Germinal center (tissue), 1 donor: ENCODE data around the gene ZNRF2.
"Not testable (repeated sequence)": the region's sequence is repeated elsewhere in the genome, so short reads cannot be mapped to it uniquely, and the experiment has no call there.

Experiments
- DNase-seq: peaks from one replicate; pipeline ENCODE4 v3.0.0; 2012; ENCODE audit warnings: mixed read lengths, low spot score

The ZNRF2 gene

DNA sequence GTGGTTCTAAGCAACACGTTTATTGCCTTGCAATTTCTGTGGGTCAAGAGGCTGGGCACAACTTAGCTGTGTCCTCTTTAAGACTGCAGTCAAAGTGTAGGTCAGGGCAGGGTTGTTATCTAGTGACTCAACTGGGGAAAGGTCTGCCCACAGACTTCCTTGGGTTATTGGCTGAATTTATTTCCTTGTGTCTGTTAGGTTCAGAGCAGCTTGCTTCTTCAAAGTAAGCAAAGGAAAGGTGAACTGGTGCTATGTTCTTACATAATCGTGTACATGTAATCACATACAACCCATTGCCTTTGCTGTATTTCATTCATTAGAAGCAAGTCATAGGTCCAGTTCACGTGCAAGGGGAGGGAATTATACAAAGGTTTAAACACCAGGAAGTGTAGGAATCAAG is 5.9 kb downstream of the ZNRF2 start:
- DNase-seq, result not testable (repeated sequence)

DNA sequence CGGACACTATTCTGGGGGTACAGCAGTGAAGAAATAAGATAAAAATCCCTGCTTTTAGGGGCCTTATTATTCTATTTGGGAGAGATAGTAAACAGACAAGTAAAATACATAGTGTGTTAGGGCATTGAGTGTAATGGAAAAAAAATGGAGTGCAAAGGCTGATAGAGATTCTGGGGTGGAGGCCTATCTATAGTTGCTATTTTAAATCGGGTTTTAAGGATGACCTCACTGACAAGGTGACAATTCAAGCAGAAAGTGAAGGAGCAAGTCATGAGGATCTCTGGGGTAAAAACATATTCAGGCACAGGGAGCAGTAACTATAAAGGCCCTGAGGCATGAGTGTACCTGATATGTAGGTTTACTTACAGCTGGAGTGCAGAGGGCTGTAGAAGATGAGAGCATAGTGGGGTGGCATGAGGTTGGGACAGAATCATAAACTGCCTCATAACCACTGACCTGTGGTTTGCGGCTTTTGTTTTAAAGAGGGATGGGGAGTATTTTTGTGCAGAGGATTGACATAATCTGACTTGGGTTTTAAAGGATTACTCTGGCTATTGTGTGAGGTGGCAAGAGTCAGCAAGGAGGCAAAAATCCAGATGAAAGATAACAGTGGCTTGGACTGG is 8.1 kb downstream of the ZNRF2 start:
- DNase-seq, result not testable (repeated sequence)

DNA sequence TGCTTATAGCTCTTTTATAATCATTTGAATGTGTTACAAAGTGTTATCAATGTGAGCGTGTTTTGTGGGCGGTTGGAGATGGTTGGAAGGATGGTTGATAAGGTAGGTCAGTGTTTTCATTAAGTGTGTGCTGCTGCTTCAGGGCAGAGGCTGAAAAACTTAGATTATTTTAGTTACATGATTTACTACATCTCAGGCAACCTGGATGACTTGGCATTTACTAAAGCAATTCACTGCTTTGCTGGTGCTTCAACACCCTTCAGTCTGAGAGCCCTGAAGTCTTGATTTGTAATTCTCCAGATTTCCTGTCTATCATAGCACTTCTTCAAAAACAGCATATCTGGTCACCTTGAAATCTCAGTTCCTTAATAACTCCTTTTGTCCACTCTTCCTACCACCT is 11.9 kb downstream of the ZNRF2 start:
- not testable (repeated sequence) for DNase-seq

DNA sequence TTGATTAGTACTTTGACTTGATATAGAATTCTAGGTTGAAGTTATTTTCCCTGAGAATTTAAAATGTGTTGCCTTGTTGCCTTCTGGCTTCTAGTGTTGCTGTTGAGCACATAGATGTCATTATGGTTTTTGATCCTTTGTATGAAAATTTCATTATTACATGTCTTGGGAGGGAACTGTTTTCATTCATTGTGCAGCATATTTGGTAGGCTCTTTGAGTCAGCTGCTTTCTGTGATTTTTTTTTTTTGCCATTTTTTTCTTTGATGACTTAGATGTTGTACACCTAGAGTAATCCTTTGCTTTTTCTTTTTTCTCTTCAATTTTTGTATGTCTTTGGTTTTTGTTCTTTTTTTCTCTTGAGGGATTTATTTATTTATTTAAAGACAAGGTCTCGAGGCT is 13.1 kb downstream of the ZNRF2 start:
- not testable (repeated sequence) for DNase-seq

DNA sequence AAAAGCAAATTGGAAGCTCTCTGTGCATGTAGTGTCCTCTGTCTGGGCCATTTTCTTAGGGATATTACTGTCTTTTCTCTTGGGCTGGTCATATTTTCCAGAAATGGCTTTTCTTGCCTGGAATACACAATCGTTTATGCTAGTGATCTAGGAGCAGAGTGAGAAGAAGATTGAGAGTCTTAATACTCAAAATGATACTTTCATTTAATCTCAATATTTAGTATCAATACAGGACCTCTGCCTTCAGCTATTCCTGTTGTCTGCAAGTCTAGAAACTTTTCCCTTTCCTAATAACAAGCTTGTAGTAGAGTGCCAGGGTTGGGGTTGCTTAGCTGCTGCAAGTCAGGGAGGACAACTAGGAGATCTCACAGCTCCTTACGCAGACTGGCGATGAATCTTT is 14.0 kb downstream of the ZNRF2 start:
- not testable (repeated sequence) for DNase-seq

DNA sequence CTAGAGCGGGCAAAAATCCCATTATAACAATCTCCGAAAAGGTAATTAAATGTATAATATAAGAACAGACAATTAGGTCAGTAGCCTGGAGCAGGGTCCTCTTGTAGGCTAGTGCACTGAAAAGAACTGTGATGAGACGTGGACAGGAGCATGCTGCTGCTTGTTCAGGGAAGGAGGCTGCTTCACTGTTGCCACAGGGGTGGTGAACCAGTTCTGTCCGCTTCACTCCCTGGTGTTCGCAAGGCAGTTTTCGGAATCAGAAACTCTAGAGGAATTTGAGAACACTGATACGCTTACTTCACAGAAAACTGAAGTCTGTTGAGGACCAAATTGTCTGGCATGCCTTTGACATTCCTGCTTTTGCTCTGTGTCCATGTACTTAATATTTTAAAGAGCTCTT is 17.4 kb downstream of the ZNRF2 start:
- no peak for DNase-seq

DNA sequence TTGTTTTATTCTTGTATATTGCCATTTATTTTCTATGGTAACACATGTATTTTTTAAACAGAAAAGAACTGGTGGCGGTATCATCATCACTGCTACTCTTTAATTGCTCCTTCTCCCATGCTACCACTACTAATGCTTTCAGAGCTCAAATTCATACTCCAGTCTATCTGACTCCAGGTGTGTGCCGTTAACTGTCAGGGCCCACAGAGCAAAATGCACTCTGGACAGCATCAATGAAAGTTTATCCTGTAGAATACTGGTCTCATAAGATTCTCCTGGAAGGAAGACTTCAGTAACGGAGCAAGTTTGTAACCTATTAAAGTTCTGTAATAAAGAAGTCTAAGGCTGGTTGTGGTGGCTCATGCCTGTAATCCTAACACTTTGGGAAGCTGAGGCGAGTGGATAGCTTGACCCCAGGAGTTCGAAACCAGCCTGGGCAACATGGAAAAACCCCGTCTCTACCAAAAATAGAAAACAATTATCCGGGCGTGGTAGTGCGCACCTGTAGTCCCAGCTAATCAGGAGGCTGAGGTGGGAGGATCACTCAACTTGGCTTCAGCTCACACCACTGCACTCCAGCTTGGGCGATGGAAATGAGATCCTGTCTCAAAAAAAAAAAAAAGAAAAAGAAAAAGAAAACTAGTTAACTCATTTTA is 18.4 kb downstream of the ZNRF2 start:
- no peak for DNase-seq

DNA sequence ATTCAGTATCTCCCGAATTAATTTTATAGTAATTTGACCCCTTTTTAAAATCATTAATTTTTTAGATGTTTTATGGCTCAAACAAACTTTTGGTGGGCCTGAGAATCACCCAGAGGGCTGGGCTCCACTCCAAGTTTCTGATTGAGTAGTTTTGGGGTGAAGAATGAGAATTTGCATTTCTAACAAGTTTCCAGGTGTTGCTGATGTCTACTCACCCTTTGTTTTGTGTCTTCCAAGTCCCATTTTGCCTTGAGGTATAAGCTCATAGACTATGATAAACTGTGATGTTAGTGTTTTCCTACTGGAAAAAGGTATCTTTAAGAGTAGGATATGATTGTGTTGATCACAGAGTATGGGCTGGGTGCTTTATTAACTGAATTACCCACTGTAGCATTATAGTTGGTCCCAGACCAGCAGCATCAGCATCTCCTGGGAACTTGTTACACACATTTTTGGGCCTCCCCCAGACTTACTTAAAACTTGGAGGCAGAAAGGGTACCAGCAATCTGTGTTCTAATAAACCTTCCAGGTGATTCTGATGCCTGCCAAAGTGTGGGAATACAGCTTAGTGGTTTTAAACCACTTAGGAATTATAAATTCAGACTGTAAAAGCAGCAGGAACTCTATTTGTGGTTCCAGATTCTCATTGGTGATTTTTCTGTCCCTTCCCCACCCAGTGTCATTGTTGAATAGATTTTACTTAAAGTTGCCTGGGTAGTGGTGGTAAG is 19.1 kb downstream of the ZNRF2 start:
- DNase-seq, result no peak

DNA sequence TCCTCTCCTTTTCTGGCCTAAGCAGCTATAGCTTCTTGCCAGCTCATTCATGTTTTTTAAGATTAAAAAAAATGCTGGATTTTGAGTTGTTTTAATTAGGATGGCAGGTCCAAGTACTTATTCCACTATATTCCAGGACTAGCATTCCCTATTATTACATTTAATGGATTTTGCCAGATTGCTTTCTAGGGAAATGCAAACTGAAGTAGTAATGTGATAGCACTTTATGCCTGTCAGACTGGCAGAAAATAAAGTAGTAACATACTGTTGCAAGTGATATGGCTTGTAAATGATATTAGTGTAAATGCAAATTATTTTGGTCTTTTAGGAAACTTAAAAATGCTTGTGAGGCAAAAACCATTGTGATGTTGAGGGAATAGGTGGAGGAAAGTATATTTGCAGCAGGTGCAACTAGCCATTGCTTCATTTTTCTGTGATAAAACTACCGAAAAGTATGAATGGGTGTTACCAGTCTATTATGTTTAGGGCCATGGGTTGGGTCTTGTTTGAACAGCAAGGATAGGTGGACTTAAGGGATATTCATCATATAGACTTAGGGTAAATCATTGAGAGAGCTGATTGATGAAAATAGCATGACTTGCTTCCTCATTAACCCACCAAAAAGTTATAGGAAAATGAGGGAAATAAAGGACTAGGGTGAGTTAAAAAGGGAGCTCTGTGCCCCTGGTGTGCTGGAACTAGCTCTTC is 19.9 kb downstream of the ZNRF2 start:
- no peak for DNase-seq

DNA sequence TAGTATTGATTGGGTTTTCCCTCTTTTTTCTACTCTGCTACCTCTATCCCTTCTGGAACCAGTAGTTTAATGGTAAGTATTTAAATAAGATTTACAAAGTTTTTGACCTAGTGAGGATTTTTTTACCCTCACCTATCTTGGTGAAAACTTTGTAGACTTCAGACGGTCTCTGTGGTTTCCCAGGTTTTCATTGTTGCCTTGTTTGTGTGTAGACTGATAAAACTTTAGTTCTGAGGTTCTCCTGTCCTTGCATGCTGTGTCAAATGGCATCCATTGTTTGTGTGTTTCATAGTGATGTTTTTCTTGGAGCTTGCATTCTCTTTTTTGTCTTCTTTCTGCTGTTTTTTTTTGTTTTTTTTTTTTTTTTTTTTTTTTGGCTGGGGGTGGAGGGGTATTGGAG is 22.6 kb downstream of the ZNRF2 start:
- DNase-seq, result no peak

DNA sequence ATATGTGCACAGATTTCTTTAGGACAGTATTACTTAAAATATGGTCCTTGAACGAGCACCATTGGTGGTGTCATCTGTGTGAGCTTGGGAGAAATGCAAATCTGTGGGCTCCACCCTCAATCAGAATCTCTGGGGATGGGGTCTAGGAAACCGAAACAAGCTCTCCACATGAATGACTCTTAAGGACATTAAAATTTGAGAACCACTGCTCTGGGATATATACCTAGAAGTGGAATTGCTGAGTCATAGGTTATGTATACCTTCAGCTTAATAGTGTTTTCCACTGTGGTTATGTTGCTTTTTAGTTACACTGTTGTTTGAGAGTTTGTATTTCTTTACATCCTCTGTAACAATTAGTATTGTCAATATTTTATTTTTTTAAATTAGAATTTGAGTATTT is 24.0 kb downstream of the ZNRF2 start:
- no peak for DNase-seq

DNA sequence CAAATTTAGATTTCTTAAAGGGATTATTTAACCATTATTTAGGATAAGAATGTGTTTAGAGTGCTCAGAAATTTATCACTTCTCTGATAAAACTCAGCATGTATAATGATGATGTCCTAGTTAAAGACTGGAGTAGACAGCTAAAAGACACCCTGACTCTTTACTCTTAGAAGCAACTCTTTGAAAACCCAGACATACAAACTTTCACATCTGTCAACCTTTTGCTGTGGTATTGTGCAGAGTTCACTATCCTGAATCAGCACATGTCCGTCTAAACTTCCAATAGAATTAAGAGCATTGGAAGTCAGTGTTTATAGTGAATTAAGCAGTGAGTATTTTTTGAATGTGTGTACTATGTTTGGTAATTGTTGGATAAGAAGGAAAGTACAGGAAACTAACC is 24.9 kb downstream of the ZNRF2 start:
- no peak for DNase-seq

DNA sequence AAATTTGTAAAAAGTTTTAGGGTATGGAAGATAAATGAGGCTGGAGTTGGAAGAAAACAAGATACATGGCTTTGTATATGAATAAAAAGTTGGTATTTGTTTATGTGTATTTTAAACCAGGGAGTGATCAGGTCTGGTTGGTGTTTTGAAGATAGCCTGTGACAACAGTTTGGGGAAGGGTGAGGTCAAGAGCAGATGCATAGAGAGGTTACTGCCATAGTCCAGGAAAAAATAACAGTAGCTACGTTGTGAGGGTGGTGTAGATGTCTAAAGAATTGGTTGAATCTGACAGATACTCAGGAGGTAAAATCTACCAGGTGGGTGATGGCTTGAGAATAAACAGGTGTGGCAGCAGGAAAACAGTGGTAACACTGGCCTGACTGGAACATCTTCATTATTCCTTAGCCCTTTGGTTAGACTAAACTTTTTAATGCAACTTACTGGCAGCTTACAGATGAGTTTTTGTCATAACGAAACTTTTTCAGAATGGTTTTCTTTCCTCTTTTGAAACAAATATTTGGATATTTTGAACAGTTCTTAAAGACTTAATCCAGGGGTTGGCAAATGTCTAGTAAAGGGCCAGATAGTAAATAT is 25.5 kb downstream of the ZNRF2 start:
- no peak for DNase-seq

DNA sequence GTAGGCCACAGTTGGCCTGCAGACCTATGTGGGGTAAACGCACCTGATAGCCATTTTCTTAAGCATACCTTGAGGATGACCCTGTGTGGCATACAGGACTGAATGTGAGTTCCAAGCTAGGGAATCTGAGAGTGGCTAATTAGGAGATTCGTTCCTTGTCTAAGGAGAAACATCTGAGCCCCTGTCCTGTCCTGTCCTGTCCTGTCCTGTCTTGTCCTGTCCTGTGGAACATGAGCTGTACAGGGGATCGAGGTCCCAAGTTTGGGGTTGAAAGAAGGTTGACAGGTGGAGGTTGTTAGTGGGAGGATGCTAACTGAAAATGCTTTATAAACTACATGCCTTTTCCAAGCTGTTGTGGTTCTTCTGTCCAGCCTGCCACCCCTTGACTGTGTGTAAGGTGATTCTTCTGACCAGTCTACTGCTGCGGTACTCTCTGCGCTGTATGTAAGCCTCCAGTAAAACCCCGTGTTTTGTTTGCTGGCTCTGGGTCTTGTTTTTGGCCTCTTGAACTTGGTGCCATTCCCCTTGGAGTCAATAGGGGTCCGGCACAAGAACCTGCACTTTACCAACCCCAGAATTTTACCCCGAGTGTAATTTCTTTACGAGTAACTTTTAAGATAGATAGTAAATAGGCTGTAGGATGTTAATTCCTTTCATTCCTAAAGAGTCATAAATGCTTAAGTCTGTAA is 26.4 kb downstream of the ZNRF2 start:
- no peak for DNase-seq

DNA sequence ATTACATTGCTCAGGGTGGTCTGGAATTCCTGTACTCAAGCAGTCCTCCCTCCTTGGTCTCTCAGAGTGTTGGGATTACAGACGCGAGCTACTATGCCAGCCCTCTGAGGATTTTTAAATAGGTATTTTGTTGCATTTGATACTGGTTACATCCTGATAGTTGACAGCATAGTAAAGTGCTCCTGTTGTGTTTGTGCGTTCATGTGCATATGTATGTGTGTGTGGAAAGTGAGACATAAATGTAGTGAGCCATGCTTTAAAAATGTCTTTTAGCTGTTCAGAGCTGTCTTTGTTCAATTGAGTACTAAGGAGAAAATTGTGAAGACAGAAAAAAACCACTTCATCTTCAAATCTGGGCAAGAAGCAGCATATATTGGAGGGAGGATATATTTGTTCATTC is 27.8 kb downstream of the ZNRF2 start:
- DNase-seq, result no peak

DNA sequence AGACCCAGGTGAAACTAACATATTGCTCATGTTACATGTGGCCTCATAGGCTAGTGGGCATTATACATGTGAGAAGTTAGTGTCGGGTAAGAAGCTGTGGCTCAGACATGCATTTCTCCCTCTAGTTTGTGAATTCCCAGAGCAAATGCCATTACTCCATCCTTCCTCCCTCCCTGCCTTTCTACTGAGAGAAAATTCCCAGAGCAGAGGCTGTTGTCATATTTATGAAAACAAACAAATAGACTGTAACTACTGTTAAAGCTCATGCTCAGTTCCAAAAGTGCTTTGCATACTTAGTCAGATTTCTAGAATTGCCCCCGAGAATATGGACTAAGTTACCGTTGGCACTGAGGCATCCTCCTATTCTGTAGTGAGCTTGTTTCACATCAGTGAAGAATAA is 29.0 kb downstream of the ZNRF2 start:
- DNase-seq, result no peak

DNA sequence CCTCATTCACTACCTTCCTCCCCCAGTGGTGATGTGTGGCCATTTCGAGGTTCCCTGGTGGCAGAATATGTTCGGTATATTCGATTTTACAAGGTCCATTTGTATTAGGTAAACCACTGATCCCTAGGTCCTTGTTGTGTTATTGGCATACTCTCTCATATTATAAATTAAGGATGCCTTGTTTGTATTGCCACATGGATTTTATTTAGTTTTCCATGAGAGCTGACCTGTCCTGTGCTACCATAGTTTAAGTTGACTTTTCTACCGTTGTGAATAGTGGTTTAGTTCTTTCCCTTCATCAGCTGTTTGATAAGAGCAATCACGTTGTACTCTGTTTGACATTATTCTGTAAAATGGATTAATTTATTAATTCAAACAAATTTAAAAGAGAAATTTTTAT is 29.4 kb downstream of the ZNRF2 start:
- no peak for DNase-seq

DNA sequence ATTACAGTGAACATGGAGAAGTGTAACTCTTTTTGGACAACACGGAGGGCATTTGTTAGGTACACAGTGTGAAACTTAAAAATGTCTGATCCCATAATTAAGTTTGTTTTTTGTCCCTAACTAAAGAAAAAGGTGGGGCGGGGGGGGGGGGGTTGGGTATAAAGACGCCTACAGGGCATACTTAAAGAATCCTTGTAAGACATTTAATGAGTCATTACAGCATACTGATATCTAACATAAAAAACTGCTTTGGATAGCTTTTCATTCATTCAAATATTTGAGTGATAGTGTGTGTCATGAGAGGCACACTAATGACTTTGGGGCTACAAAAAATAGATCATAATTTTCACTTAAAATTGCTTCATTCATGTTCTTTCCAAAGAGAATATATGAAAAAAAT is 31.2 kb downstream of the ZNRF2 start:
- no peak for DNase-seq

DNA sequence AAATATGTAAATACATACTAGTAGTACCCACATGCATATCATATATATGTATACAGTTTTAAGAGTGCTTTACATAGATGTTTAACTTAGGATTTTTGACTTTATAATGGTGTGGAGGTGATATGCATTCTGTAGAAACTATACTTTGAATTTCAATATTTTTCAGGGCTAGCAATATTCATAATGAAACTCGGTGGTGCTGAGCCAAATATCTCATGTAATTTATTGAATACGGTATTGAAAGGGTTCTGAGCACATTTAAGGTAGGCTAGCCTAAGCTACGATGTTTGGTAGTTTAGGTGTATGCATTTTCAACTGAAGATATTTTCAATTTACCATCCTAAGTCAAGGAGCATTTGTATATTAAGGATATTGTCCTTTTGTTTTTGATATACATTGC is 36.0 kb downstream of the ZNRF2 start:
- DNase-seq, result no peak

DNA sequence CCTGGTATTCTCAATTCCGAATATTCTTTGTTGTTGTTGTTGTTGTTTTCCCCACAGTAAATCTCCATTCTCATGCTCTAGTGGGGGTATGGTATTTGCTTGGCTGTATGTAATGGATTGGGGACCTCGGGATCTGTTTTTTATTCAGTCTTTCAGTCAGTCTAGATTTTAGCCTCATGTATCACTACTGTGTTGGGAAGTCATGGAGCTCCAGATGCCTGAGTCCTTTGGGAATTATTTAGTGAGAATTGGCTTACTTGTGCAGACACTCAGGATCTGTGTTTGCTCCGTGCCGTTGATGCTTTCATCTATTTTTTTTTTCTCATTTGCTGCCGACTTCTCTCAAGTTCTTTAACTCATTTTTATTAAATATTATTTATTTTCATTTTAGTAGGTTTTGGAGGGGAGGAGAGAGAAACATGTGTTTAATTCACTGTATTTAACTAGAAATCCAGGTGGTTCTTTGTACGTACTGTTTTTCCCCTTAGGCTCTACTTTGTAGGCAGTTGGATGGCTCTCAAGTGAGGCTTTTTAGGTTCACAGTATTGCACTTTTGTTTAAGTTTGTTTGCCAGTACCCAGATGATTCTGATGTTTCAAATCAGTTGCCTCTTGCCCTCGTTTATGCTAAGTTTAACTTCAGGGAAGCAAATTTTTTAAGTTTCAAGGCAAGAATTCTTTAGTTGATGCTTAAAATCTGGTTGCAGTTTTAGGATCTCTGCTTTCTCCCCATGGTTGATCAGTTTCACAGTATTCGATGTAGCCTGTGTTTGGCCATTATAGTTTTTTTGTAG is 36.9 kb downstream of the ZNRF2 start:
- no peak for DNase-seq

DNA sequence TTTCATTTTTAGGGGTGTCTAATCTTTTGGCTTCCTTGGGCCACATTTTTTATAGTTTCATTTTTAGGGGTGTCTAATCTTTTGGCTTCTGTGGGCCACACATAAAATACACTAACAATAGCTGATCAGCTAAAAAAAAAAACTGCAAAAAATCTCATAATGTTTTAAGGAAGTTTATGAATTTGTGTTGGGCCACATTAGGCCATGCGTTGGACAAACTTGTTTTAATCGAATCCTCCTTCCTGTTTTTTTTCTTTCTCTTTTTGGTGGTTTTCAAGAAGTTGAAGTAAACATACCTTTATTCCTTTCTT is 37.4 kb downstream of the ZNRF2 start:
- no peak for DNase-seq
